ENCODE results near the gene TMEM44. TPM values are rescaled to one million over a fixed set of nuclear protein-coding genes. Genes with fewer than 3 reads are reported as not detected.

TMEM44 gene
- polyA plus RNA-seq, 1 donor (not counting 4 experiments of a cell fraction or from before 2014, with no cell fraction given): 13.3 TPM

DNA sequence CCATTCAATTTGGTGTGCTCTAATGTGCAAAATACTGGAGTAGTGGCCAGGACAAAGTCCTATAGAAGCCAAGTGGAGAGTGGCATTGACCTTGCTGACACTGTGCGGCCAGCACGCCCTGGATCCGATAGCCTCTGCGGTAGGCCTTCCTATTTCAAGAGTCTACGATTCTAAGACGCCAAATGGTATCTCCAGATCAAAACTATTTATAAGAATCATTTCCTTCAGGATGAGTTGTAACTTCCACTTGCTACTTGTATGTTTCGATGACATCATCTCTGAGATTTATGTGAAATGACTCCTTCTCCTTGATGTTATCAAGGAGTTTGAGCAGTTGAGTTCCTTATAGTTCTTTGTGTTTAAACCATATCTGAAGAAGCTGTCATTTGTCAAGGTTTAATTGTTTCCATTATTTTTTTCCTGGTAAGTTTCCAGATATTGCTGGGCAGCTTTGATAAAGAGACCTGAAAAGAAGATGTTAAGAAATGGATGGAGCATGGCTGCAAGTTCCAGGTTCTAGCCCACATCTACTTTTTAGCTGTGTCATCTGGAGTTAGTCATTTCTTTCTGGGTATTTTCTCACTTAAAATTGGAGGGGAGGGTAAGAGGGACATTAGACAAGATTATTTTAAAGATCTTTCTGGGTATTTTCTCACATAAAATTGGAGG is 71.8 kb downstream of the TMEM44 start:
- no peak for FAIRE-seq
- no peaks in the 10 kb centered on the region for H3K9me1 ChIP-seq (ENCODE audit: control insufficient read depth, extremely low read depth, insufficient read depth, low read length)
- DNase-seq (ENCODE audit: low read depth, low spot score): no peak
- H3K79me2 ChIP-seq (ENCODE audit: control insufficient read depth, insufficient read depth, low read length): no peaks in the 10 kb centered on the region
- H3K27ac ChIP-seq (ENCODE audit: control insufficient read depth, insufficient read depth, low read length): no peak overlapping the region
- no peaks in the 10 kb centered on the region for H3K27me3 ChIP-seq (ENCODE audit: control insufficient read depth, extremely low read depth, insufficient read depth, low read length)
- dilution Hi-C loops (cut with MboI; ENCODE audit: extremely low pct_ligation_motif_present, low sequenced_read_pairs): no loop called here
- H3K4me2 ChIP-seq (ENCODE audit: control insufficient read depth, extremely low read depth, insufficient read depth, low read depth, low read length): no peak overlapping the region
- peaks cover 5% of the 10 kb centered on the region for H3K4me1 ChIP-seq (ENCODE audit: control insufficient read depth, extremely low read depth, insufficient read depth, low read length)
- H3K9ac ChIP-seq (ENCODE audit: control insufficient read depth, extremely low read depth, insufficient read depth, low read length): no peak overlapping the region
- H2AFZ ChIP-seq (ENCODE audit: control insufficient read depth, low read length): no peak overlapping the region
- H3K36me3 ChIP-seq (ENCODE audit: control insufficient read depth in 2 of 2, extremely low read depth in 1 of 2, insufficient read depth in 2 of 2, low read length in 2 of 2): no peaks in the 10 kb centered on the region
- H3K9me3 ChIP-seq (ENCODE audit: control insufficient read depth, low read depth, low read length): no peaks in the 10 kb centered on the region
- no peaks in the 10 kb centered on the region for H4K20me1 ChIP-seq (ENCODE audit: control insufficient read depth, extremely low read depth, insufficient read depth, low read length)
- TF ChIP-seq, protein P1, sequence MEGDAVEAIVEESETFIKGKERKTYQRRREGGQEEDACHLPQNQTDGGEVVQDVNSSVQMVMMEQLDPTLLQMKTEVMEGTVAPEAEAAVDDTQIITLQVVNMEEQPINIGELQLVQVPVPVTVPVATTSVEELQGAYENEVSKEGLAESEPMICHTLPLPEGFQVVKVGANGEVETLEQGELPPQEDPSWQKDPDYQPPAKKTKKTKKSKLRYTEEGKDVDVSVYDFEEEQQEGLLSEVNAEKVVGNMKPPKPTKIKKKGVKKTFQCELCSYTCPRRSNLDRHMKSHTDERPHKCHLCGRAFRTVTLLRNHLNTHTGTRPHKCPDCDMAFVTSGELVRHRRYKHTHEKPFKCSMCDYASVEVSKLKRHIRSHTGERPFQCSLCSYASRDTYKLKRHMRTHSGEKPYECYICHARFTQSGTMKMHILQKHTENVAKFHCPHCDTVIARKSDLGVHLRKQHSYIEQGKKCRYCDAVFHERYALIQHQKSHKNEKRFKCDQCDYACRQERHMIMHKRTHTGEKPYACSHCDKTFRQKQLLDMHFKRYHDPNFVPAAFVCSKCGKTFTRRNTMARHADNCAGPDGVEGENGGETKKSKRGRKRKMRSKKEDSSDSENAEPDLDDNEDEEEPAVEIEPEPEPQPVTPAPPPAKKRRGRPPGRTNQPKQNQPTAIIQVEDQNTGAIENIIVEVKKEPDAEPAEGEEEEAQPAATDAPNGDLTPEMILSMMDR (optimal IDR thresholded peaks at IDR 0.05 in 1 of 3, IDR thresholded peaks at IDR 0.05 in 1 of 3, conservative IDR thresholded peaks at IDR 0.05 in 1 of 3; ENCODE audit: extremely low read depth in 1 of 3, insufficient read depth in 2 of 3, low read length in 3 of 3): no peak
- no peak for TF ChIP-seq EZH2 (IDR thresholded peaks at IDR 0.05; ENCODE audit: low read length)
- no peak overlapping the region for H3K4me3 ChIP-seq (ENCODE audit: control insufficient read depth in 2 of 3, extremely low read depth in 1 of 3, insufficient read depth in 2 of 3, low read depth in 1 of 3, low read length in 3 of 3)

GRCh38 chr3:194560047-194560446 is 73.2 kb downstream of the TMEM44 start:
- Histone ChIP-seq H3K9ac (ENCODE audit: control insufficient read depth, extremely low read depth, insufficient read depth, low read length) (no peak overlapping the region), H2AFZ (ENCODE audit: control insufficient read depth, low read length) (no peak overlapping the region), H3K27me3 (ENCODE audit: control insufficient read depth, extremely low read depth, insufficient read depth, low read length) (no peaks in the 10 kb centered on the region), H3K4me3 (ENCODE audit: control insufficient read depth in 2 of 3, extremely low read depth in 1 of 3, insufficient read depth in 2 of 3, low read depth in 1 of 3, low read length in 3 of 3) (no peak overlapping the region), H3K36me3 (ENCODE audit: control insufficient read depth in 2 of 2, extremely low read depth in 1 of 2, insufficient read depth in 2 of 2, low read length in 2 of 2) (no peaks in the 10 kb centered on the region), H3K9me1 (ENCODE audit: control insufficient read depth, extremely low read depth, insufficient read depth, low read length) (no peaks in the 10 kb centered on the region), H3K4me1 (ENCODE audit: control insufficient read depth, extremely low read depth, insufficient read depth, low read length) (peaks cover 5% of the 10 kb centered on the region), H3K79me2 (ENCODE audit: control insufficient read depth, insufficient read depth, low read length) (no peaks in the 10 kb centered on the region), H3K4me2 (ENCODE audit: control insufficient read depth, extremely low read depth, insufficient read depth, low read depth, low read length) (no peak overlapping the region), H3K27ac (ENCODE audit: control insufficient read depth, insufficient read depth, low read length) (no peak overlapping the region), H3K9me3 (ENCODE audit: control insufficient read depth, low read depth, low read length) (no peaks in the 10 kb centered on the region), H4K20me1 (ENCODE audit: control insufficient read depth, extremely low read depth, insufficient read depth, low read length) (no peaks in the 10 kb centered on the region)
- dilution Hi-C loops (cut with MboI; ENCODE audit: extremely low pct_ligation_motif_present, low sequenced_read_pairs): no loop called here
- no peak for FAIRE-seq
- no peak for DNase-seq (ENCODE audit: low read depth, low spot score)
- TF ChIP-seq, protein P1 (optimal IDR thresholded peaks at IDR 0.05 in 1 of 3, IDR thresholded peaks at IDR 0.05 in 1 of 3, conservative IDR thresholded peaks at IDR 0.05 in 1 of 3; ENCODE audit: extremely low read depth in 1 of 3, insufficient read depth in 2 of 3, low read length in 3 of 3): no peak
- TF ChIP-seq EZH2 (IDR thresholded peaks at IDR 0.05; ENCODE audit: low read length): no peak
